H1 (cell line): ENCODE data around the gene KXD1. TPM values are rescaled to one million over a fixed set of nuclear protein-coding genes. Genes with fewer than 3 reads are reported as not detected.
A peak's percentile ranks its signal among the peaks of the same experiment; 100 is the strongest.

ENCODE experiments used
- CTCF ChIA-PET: fragments of 300-600 bp; sonication (Branson Sonifier 250); formaldehyde crosslinking; loops from one replicate; lab custom pipeline; 2021; ENCODE audit not compliant: partially characterized antibody; lab: Charles Lee
- POLR2A ChIA-PET: fragments of 300-600 bp; sonication (Branson Sonifier 250); formaldehyde crosslinking; loops from one replicate; lab custom pipeline; 2021; ENCODE audit warnings: inconsistent platforms; ENCODE audit not compliant: partially characterized antibody; lab: Charles Lee
- DNase-seq, 2 experiments: peaks; one replicate each; pipeline versions ENCODE4 v3.0.0 to v3.0.0-alpha.2; 2010 to 2022; ENCODE audit warnings: low spot score in 2 of 2, low read depth in 1 of 2, mixed read lengths in 1 of 2
- FAIRE-seq: peaks from 2 replicates; lab custom pipeline; 2011; peaks lifted over from hg19 to GRCh38; lab: Jason Lieb, UNC
- H2AFZ ChIP-seq: 2 replicates; pipeline ENCODE4 v1.8.1; 2012; ENCODE audit warnings: low read length, inconsistent platforms
- H2AK5ac ChIP-seq: 2 replicates; pipeline ENCODE4 v1.6.1; 2013; ENCODE audit warnings: low read depth, low read length
- H2BK120ac ChIP-seq: replicated peaks from 2 replicates; pipeline ENCODE3; 2013; ENCODE audit warnings: low read depth, low read length, inconsistent platforms
- H2BK12ac ChIP-seq: 2 replicates; pipeline ENCODE4 v1.6.1; 2013; ENCODE audit warnings: low read depth, low read length
- H2BK15ac ChIP-seq: 2 replicates; pipeline ENCODE4 v1.6.1; 2013; ENCODE audit warnings: low read length
- H2BK20ac ChIP-seq: 2 replicates; pipeline ENCODE4 v1.6.1; 2013; ENCODE audit warnings: low read length
- H2BK5ac ChIP-seq: 2 replicates; pipeline ENCODE4 v1.6.1; 2013; ENCODE audit warnings: low read depth, low read length
- H3K14ac ChIP-seq: 2 replicates; pipeline ENCODE4 v1.6.1; 2013; ENCODE audit warnings: inconsistent platforms; ENCODE audit not compliant: insufficient read length
- H3K18ac ChIP-seq: 2 replicates; pipeline ENCODE4 v1.6.1; 2013; ENCODE audit warnings: low read length; ENCODE audit errors: extremely low read depth
- H3K23ac ChIP-seq: 2 replicates; pipeline ENCODE4 v1.6.1; 2013; ENCODE audit warnings: inconsistent platforms; ENCODE audit not compliant: insufficient read length
- H3K23me2 ChIP-seq: 2 replicates; pipeline ENCODE4 v1.6.1; 2013; ENCODE audit warnings: low read depth, low read length
- H3K27ac ChIP-seq: 2 replicates; pipeline ENCODE4 v1.6.1; 2011; ENCODE audit warnings: low read depth, low read length, inconsistent platforms
- H3K27me3 ChIP-seq, 4 experiments: replicated peaks in 1 of 4; 1 replicate in 1 of 4; 2 replicates in 3 of 4; pipeline versions ENCODE4 v1.6.1 to v1.8.1; 2011 to 2013; ENCODE audit warnings: low read length in 3 of 4, mild to moderate bottlenecking in 3 of 4, inconsistent platforms in 2 of 4, mixed read lengths in 2 of 4, moderate library complexity in 1 of 4; ENCODE audit not compliant: control insufficient read depth in 3 of 4, insufficient read depth in 3 of 4; ENCODE audit errors: extremely low read depth in 1 of 4
- H3K36me3 ChIP-seq, 4 experiments: 2 replicates each; pipeline versions ENCODE4 v1.6.1 to v1.8.1; 2011 to 2013; ENCODE audit warnings: mild to moderate bottlenecking in 4 of 4, low read length in 3 of 4, moderate library complexity in 2 of 4, control low read depth in 1 of 4, inconsistent platforms in 1 of 4; ENCODE audit not compliant: insufficient read depth in 4 of 4, control insufficient read depth in 2 of 4
- H3K4ac ChIP-seq: replicated peaks from 2 replicates; pipeline ENCODE3; 2013; ENCODE audit warnings: low read length, low read depth, mixed read lengths, inconsistent platforms; ENCODE audit not compliant: insufficient read length
- H3K4me1 ChIP-seq, 4 experiments: replicated peaks in 1 of 4; 1 replicate in 1 of 4; 2 replicates in 3 of 4; pipeline versions ENCODE4 v1.6.1 to v1.8.1; 2011 to 2013; ENCODE audit warnings: low read length in 3 of 4, inconsistent platforms in 2 of 4, mixed read lengths in 1 of 4; ENCODE audit not compliant: insufficient read depth in 4 of 4, control insufficient read depth in 3 of 4
- H3K4me2 ChIP-seq, 2 experiments: 2 replicates each; pipeline versions ENCODE4 v1.6.1 to v1.8.1; 2011 to 2013; ENCODE audit warnings: low read depth in 2 of 2, low read length in 2 of 2, control low read depth in 1 of 2, inconsistent platforms in 1 of 2, mild to moderate bottlenecking in 1 of 2; ENCODE audit not compliant: insufficient read depth in 1 of 2
- H3K4me3 ChIP-seq, 4 experiments: fragments of 200-600, 300-600 bp in 1 of 4; sonication (generic), shearing (Covaris generic), sonication (Bioruptor Twin) in 1 of 4; 2 replicates each; pipeline versions ENCODE4 v1.5.1 to v1.8.1; 2011 to 2016; ENCODE audit warnings: low read length in 4 of 4, low read depth in 3 of 4, control low read depth in 2 of 4, inconsistent platforms in 2 of 4, mild to moderate bottlenecking in 2 of 4, mixed read lengths in 1 of 4, moderate library complexity in 1 of 4; ENCODE audit not compliant: insufficient read depth in 2 of 4; ENCODE audit errors: extremely low read depth in 1 of 4
- H3K56ac ChIP-seq: replicated peaks from 2 replicates; pipeline ENCODE3; 2013; ENCODE audit warnings: low read depth, mild to moderate bottlenecking, mixed read lengths, low read length, inconsistent platforms; ENCODE audit not compliant: insufficient read length
- H3K79me1 ChIP-seq: 2 replicates; pipeline ENCODE4 v1.6.1; 2013; ENCODE audit warnings: low read depth, low read length, control low read depth
- H3K79me2 ChIP-seq, 2 experiments: 2 replicates each; pipeline versions ENCODE4 v1.6.1 to v1.8.1; 2012 to 2013; ENCODE audit warnings: low read length in 2 of 2, mild to moderate bottlenecking in 2 of 2, inconsistent platforms in 1 of 2; ENCODE audit not compliant: insufficient read depth in 2 of 2, control insufficient read depth in 1 of 2
- H3K9ac ChIP-seq, 4 experiments: replicated peaks in 1 of 4; 1 replicate in 1 of 4; 2 replicates in 3 of 4; pipeline versions ENCODE4 v1.6.1 to v1.8.1; 2011 to 2013; ENCODE audit warnings: low read depth in 3 of 4, low read length in 3 of 4, control low read depth in 2 of 4, mild to moderate bottlenecking in 2 of 4, moderate library complexity in 2 of 4, inconsistent platforms in 1 of 4; ENCODE audit errors: extremely low read depth in 1 of 4
- H3K9me3 ChIP-seq, 2 experiments: 2 replicates each; pipeline versions ENCODE4 v1.6.1 to v1.8.1; 2012 to 2013; ENCODE audit warnings: mild to moderate bottlenecking in 2 of 2, moderate library complexity in 2 of 2, control low read depth in 1 of 2, inconsistent platforms in 1 of 2, low read depth in 1 of 2, low read length in 1 of 2, mixed read lengths in 1 of 2; ENCODE audit not compliant: insufficient read depth in 2 of 2
- H4K20me1 ChIP-seq, 2 experiments: replicated peaks in 1 of 2; 2 replicates each; pipeline versions ENCODE3 to v1.8.1; 2011 to 2013; ENCODE audit warnings: inconsistent platforms in 2 of 2, low read length in 2 of 2, mild to moderate bottlenecking in 1 of 2; ENCODE audit not compliant: insufficient read depth in 2 of 2, control insufficient read depth in 1 of 2
- H4K5ac ChIP-seq: 2 replicates; pipeline ENCODE4 v1.6.1; 2013; ENCODE audit warnings: low read length, low read depth, mixed read lengths, inconsistent platforms; ENCODE audit not compliant: insufficient read length
- H4K8ac ChIP-seq: 2 replicates; pipeline ENCODE4 v1.8.0; 2013; ENCODE audit warnings: mild to moderate bottlenecking, moderate library complexity, low read length, inconsistent platforms; ENCODE audit not compliant: insufficient read depth; ENCODE audit errors: extremely low read depth
- H4K91ac ChIP-seq: replicated peaks from 2 replicates; pipeline ENCODE3; 2013; ENCODE audit warnings: low read length, mixed read lengths, inconsistent platforms; ENCODE audit not compliant: insufficient read length
- RNF2 ChIP-seq: fragments of 200-900, 300-1000 bp; sonication (generic); IDR thresholded peaks from 2 replicates; pipeline ENCODE4 v1.7.1; 2016; ENCODE audit warnings: borderline replicate concordance, low read depth, mild to moderate bottlenecking, antibody characterized with exemption, low read length; ENCODE audit not compliant: poor library complexity, severe bottlenecking; ENCODE audit errors: missing control alignments
- SP4 ChIP-seq: IDR thresholded peaks from 2 replicates; pipeline ENCODE4 v1.6.1; 2012; ENCODE audit warnings: low read length, inconsistent platforms
- WGBS, 2 experiments: shearing (Covaris generic) in 1 of 2; methylation state at CpG; one replicate each; pipeline versions ENCODE4 v1.1.6 to v1.1.7; 2013 to 2015; ENCODE audit warnings: low lambda C conversion rate in 2 of 2, mixed read lengths in 2 of 2, inconsistent platforms in 1 of 2, low coverage in 1 of 2, missing lambda C conversion rate in 1 of 2; ENCODE audit not compliant: insufficient replicate concordance in 2 of 2, insufficient coverage in 1 of 2, insufficient read length in 1 of 2; ENCODE audit errors: extremely low coverage in 1 of 2, missing lambda C conversion rate in 1 of 2; 5-methylcytosine and 5-hydroxymethylcytosine counted together
- polyA plus RNA-seq, 7 experiments: library from polyadenylated mRNA; depleted of rRNA in 3 of 7; stranded (reverse) in 5 of 7; unstranded in 2 of 7; fragments of >200 nt in 5 of 7; fragments of 200-250 nt in 2 of 7; gene quantifications; 1 replicate in 5 of 7; 2 replicates in 1 of 7; 4 replicates in 1 of 7; pipeline versions ENCODE4 v1.2.1 to v1.2.3, GENCODE V29; 2011 to 2013; ENCODE audit warnings: missing spikeins in 2 of 7, mixed read lengths in 2 of 7
- total RNA-seq: library from RNA; stranded (reverse); fragmentation: NEBNext Ultra II Directional; extraction: Animal tissue kit (Norgen Biotek cat#: 25700); gene quantifications from 2 replicates; pipeline ENCODE4 v1.2.1, GENCODE V29; 2021
- TF ChIP-seq, protein P1 (sequence below): IDR thresholded peaks from 2 replicates; pipeline ENCODE4 v1.6.1; 2012; ENCODE audit warnings: inconsistent platforms

Gene KXD1
- total and polyA plus RNA-seq, 2 of the 8 experiments (the other 6 are each of a cell fraction or from before 2014, with no cell fraction given): 115 to 267 TPM

- peak overlapping the region; percentile 63 to 67 for H3K4me2 ChIP-seq
- no peaks in the 10 kb centered on the region for H3K79me2 ChIP-seq
- peak overlapping the region; percentile 35; the same call in 1 of the 2 replicates for H2BK5ac ChIP-seq
- no peak overlapping the region for H3K56ac ChIP-seq
- 0 out of 2 replicates have a peak overlapping the region, but pooled peaks have one; percentile 13 for H2AK5ac ChIP-seq
- no peak for TF ChIP-seq SP4
- peak; percentile 29 for TF ChIP-seq RNF2
- TF ChIP-seq, protein P1, sequence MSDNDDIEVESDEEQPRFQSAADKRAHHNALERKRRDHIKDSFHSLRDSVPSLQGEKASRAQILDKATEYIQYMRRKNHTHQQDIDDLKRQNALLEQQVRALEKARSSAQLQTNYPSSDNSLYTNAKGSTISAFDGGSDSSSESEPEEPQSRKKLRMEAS: no peak
- H3K4me1 ChIP-seq: peaks cover 16 to 29% (median 24%) of the 10 kb centered on the region in 4 experiments
- H3K36me3 ChIP-seq: peaks cover 0 to 14% (median 0%) of the 10 kb centered on the region in 4 experiments; a peak in 1 of 8 replicates
- POLR2A ChIA-PET: interaction anchor here (2.2 to 3.3 kb wide), 2 partner anchors 10 to 15 kb away, joined by 15 to 23 read pairs; partner anchors contain the start of gene REX1BD
- no peak overlapping the region for H2BK120ac ChIP-seq
- no peak overlapping the region; the same call in 1 of the 2 replicates for H4K8ac ChIP-seq
- DNase-seq (peak in 1 of 2 experiments; percentile 62), FAIRE-seq (no peak)
- no peak overlapping the region for H3K9ac ChIP-seq
- H3K18ac ChIP-seq: no peak overlapping the region; the same call in none of the 2 replicates
- H3K9me3 ChIP-seq: no peaks in the 10 kb centered on the region
- H3K14ac ChIP-seq: no peak overlapping the region
- H3K27ac ChIP-seq: no peak overlapping the region
- H3K27me3 ChIP-seq: peaks cover 59 to 76% (median 74%) of the 10 kb centered on the region in 4 experiments
- H4K91ac ChIP-seq: no peak overlapping the region
- peaks cover 6% of the 10 kb centered on the region; the same call in 1 of the 2 replicates for H3K23me2 ChIP-seq
- peak overlapping the region in 2 of 4 experiments; percentile 1 to 53; a peak in 3 of 8 replicates for H3K4me3 ChIP-seq
- no peak overlapping the region for H3K23ac ChIP-seq
- no peak overlapping the region for H2BK15ac ChIP-seq
- CTCF ChIA-PET: interaction anchor here (0.6 to 3.5 kb wide), 9 partner anchors 9 to 949 kb away, joined by 3 to 31 read pairs (median 3); partner anchors contain the start of genes REX1BD and TMEM59L
- H2AFZ ChIP-seq: no peak overlapping the region
- H3K4ac ChIP-seq: no peak overlapping the region
- no peak overlapping the region for H2BK12ac ChIP-seq
- peaks cover 0 to 11% of the 10 kb centered on the region in 2 experiments for H4K20me1 ChIP-seq
- no peak overlapping the region for H4K5ac ChIP-seq
- WGBS, 2 experiments: 6% methylated on average over 19 of the region's 26 CpGs; no CpG with 5 or more reads in 1 of the 2 experiments
- no peak overlapping the region for H2BK20ac ChIP-seq
- H3K79me1 ChIP-seq: no peaks in the 10 kb centered on the region
Observed at GRCh38 chr19:18603958-18604819, 46.5 kb downstream of the KXD1 start.
